HG02885 (cell line): ENCODE measurements around the gene SPACA6.

Experiments used
- ATAC-seq: cut with Tn5 transposase; IDR thresholded peaks from one replicate; pipeline ENCODE4 v1.9.1; 2021; ENCODE audit warnings: mild to moderate bottlenecking; ENCODE audit not compliant: unreplicated experiment, poor library complexity

Gene SPACA6

DNA sequence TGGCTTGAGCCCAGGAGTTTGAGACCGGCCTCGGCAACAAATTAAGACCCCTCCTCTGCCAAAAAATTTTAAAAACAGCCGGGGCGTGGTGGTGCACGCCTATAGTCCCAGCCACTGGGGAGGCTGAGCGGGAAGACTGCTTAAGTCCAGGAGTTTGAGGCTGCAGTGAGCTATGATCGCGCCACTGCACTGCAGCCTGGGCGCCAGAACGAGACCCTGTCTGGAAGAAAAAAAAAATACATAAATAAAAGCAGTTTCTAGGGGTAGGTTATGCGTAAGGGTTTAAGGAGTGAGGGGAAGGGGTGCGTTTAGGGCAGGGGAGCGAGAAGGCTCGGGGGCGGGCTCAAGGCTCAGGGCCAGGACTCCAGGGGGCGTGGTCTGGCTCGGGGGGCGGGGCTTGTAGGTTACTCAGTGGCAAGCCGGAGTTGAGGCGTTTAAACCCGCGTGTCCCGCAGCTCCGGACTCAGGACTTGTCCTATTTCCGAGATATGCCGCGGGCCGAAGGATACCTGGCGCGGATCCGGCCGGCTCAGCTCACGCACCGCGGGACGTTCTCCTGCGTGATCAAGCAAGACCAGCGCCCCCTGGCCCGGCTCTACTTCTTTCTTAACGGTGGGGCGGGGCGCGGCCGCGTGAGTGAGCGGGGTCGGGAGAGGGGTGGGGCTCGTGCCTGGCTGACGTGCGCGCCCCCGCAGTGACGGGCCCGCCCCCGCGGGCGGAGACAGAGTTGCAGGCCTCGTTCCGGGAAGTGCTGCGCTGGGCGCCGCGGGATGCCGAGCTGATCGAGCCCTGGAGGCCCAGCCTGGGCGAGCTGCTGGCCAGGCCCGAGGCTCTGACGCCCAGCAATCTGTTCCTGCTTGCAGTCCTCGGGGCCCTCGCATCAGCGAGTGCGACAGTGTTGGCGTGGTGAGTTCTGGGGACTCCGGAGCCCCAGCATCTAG, 10.7 kb downstream of the SPACA6 start:
- ATAC-seq: peak; percentile 93

DNA sequence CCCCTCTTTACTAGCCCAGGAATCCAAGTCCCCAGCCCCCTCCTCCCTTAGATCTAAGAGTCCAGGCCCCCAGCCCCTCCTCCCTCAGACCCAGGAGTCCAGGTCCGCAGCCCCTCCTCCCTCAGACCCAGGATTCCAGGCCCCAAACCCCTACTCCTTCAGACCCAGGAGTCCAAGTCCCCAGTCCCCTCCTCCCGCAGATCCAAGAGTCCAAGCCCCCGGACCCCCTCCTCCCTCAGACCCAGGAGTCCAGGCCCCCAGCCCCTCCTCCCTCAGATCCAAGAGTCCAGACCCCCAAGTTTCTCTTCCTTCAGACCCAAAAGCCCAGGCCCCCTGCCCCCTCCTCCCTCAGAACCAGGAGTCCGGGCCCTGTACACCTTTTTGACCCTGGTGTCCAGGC, 11.5 kb downstream of the SPACA6 start:
- no peak for ATAC-seq

GRCh38 chr19:51706296-51706695, 13.2 kb downstream of the SPACA6 start:
- ATAC-seq: no peak

GRCh38 chr19:51706885-51707284, 13.8 kb downstream of the SPACA6 start:
- ATAC-seq: no peak

DNA sequence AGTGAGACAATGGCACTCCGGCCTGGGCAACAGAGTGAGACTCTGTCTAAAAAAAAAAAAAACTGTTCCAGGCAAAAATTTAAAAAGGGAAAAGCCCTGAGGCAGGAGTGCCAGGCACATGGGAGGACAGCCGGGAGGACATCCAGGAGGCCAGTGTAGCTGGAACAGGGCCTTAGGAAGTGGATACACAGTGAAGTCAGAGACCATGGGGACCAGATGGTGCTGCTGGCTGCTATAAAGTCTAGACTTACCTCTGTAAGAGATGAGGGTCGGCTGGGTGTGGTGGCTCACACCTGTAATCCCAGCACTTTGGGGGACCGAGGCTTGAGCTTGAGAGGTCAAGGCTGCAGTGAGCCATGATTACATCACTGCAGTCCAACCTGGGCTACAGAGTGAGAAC, 15.7 kb downstream of the SPACA6 start:
- ATAC-seq: no peak

DNA sequence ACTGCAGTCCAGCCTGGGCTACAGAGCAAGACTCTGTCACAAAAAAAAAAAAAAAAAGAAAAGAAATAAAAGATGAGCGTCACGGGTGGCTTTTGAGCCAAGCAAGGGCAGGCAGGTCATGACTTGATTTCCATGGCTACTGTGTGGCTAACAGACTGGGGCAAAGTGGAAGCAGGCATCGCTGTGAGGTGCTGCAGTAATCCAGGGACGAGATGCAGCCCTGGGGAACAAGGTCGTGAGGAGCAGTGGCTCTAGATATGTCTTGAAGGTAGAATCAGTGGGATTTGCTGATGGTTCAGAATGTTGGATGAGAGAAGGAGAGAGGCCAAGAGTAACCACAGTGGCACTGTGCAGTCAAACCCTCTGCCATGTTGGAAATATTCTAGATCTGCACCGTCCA, 16.4 kb downstream of the SPACA6 start:
- no peak for ATAC-seq

DNA sequence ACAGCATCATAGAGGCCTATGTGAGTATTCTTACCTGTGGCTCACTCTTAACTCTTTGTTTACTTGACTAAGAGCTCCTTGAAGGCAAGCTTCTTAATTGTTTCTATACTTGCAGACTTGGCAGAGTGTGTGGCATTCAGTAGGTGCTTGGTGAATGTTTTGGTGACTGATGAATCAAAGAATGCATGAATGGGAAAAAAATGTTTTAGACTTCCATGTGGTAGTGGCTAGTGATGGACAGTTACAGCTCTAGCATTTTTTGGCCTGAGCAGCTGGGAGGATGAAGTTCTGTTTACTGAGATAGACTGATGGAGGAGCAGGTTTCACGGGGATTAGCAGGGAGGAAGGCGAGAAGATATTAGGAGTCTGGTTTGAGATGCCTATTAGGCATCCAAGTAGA, 17.0 kb downstream of the SPACA6 start:
- no peak for ATAC-seq

DNA sequence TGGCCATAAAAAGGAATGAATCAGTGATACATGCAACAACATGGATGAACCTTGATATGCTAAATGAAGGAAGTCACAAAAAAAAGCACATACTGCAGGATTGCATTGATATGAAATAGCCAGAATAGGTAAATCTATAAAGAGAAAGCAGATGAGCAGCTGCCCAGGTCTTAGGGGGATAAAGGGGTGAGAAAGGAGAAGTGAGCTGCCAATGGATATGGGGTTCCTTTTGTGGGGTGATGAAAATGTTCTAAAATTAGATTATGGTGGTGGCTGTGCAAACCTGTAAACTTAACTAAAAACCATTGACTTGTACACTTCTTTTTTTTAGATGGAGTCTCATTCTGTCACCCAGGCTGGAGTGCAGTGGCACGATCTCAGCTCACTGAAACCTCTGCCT, 18.6 kb downstream of the SPACA6 start:
- no peak for ATAC-seq

DNA sequence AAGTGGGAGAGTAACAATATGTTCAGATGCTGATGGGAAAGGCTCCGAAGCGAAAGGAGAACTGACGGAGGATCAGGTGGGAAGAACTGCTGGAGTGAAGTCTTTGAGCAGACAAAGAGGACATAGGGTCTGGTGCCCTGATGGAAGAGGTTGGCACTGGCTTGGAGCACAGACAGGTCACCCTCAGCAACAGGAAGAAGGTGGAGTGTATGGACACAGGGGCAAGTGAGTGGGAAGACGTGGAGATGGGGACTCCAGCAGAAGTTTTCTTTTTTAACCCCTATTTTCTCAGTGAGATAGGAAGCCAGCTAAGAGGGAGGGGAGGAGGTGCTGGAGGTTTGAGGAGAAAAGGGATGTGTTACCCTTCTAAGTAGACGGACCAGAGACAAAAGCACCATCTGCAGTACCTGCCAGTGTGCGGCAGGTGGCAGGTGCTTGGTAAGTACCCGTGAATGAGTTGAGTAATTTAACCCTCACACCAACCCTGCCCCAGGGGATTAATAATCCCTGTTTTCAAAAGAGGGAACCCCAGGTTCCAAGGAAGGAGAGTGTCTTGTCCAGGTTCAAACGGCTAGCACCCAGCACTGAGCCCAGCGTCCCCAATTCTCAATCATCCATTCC, 19.4 kb downstream of the SPACA6 start:
- no peak for ATAC-seq

- ATAC-seq: no peak
Measured at GRCh38 chr19:51713319-51714285, 20.5 kb downstream of the SPACA6 start.

- no peak for ATAC-seq
Measured at GRCh38 chr19:51714848-51715247, 21.7 kb downstream of the SPACA6 start.

GRCh38 chr19:51715850-51716249, 22.7 kb downstream of the SPACA6 start:
- no peak for ATAC-seq

DNA sequence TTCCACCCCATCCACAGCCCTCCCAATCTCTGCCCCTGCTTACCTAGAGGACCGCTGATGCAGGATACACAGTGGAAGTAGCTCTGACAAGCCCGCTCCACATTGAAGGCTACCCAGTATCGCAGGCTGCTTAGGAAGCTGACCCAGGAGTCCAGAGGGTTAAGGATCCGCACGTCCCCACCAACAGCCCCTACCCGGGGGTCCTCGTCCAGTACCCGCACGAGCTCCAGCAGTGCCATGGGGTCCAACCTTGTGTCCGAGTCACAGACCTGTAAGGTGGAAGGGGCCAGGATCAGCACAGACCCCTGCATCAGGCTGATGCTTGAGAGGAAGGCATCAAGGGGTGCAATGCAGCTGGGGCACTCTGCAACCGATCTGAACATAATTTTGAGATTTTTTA, 23.8 kb downstream of the SPACA6 start:
- no peak for ATAC-seq

DNA sequence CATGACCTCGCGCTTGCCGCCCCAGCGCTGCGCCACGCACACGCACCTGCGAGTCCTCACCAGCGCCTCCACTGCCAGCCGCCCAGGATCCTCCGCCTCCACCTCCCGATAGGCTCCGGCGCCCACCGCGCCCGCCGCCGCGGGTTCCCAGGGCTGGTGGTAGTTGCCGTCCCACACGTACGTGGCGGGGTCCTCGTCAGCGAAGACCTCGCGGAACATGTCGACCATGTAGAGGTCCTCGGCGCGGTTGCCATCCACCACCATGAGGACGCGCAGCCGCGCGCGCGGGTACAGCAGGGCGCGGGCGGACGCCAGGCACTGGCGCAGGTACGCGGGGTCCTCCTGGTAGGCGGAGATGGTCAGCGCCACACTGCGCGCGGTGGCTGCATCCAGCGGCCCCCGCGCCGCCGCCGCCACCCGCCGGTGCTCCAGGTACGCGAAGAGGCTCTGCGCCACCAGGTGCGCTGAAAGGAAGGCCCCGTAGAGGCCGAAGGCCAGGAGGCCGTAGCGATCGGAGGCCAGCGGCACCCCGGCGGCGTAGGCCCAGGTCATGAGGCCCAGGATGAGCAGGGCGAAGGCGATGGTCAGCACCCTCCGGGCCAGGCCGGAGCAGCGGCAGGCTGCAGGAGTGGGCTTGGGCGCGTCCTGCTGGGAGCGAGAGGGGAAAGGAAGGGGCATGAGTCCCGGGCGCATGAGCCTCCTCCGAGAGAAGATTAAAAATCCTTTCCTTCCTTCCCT, 26.3 kb downstream of the SPACA6 start:
- ATAC-seq: no peak

- ATAC-seq: no peak
Measured at GRCh38 chr19:51721905-51722304, 28.8 kb downstream of the SPACA6 start.

GRCh38 chr19:51722492-51722891, 29.4 kb downstream of the SPACA6 start:
- ATAC-seq: no peak

- no peak for ATAC-seq
Measured at GRCh38 chr19:51724543-51724942, 31.4 kb downstream of the SPACA6 start.

DNA sequence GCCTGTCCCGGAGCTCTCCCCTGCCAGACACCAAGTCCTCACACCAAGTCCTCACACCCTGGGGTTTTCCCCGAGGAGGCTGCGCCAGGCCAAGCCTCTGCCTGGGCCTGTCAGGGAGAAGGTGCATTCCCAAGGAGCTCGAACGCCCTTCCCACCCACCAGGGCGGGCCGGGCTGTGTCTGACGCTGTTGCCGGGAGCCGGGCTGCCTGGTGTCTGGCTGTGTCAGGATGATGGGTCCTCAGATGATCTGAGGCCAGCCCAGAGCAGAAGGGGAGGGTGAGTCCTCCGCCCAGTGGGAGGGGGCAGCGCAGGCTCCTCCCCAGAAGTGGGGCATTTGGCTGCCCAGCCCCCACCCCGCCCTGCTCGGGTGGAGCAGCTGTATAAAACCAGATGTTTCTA, 32.9 kb downstream of the SPACA6 start:
- no peak for ATAC-seq

DNA sequence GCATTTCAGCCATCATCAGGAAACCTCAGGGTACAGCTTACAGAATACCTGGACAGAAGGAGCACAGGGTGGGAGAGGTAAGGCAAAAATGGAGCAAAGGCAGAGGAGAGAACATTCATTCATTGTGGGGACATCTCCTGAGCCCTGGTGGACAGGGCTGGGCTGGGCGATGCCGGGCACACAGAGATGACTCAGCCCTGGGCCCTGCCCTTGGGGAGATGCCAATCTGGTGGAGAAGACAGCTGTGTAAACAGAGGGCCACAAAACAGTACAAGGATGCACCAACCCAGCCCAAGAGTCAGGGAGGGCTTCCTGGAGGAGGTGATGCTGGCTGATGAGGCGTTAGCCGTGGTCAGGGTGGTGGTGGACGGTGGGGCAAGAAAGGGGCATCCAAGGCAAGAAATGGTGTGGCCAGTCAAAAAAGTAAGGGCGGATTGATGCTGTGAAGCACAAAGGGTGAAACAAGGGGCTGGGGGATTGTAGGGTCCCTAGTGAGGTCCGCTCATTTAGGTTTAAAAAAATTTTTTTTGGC, 34.3 kb downstream of the SPACA6 start:
- no peak for ATAC-seq

DNA sequence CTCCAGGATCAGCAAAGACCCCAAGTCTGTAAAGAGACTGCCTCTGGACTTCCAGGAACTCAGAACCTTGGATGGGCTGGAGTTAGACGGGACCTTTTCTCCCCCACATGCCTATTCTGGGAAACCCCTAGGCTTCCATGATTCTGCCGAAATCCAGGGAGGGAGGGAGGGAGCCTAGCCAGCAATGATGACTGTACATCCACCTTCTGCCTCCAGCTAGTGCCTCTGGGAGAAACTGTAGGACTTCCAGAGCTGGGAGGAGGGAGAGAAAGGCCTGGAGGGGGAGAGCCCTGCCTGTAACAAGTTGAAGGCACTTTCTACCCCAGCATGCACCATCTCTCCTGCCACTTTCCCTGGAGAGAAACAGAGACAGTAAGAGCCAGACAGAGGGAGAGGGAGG, 36.7 kb downstream of the SPACA6 start:
- ATAC-seq: no peak
